HCT116 (cell line): Measurements from ENCODE around the gene NRAP.

Experiments used
- ATF3 ChIP-seq: IDR thresholded peaks from 2 replicates; pipeline ENCODE4 v1.6.1; 2012
- CTCF ChIP-seq, 3 experiments: fragments of 200-600 bp in 1 of 3; sonication (generic) in 1 of 3; IDR thresholded peaks in 2 of 3; conservative IDR thresholded peaks in 1 of 3; 2 replicates each; pipeline ENCODE4 v1.5.1; 2012 to 2017; ENCODE audit warnings: low read depth in 2 of 3, low read length in 2 of 3, antibody characterized with exemption in 1 of 3, borderline replicate concordance in 1 of 3, control low read depth in 1 of 3, mild to moderate bottlenecking in 1 of 3, mixed read lengths in 1 of 3, mixed run types in 1 of 3, moderate library complexity in 1 of 3; ENCODE audit not compliant: insufficient read depth in 1 of 3
- EZH2 ChIP-seq: fragments of 200-600 bp; sonication (generic); IDR thresholded peaks from 2 replicates; pipeline ENCODE4 v1.6.1; 2017; ENCODE audit warnings: antibody characterized with exemption, mixed run types

- TF ChIP-seq CTCF (IDR thresholded peaks at IDR 0.05 in 2 of 3, conservative IDR thresholded peaks at IDR 0.05 in 1 of 3; ENCODE audit: borderline replicate concordance in 1 of 3, insufficient read depth in 1 of 3, low read depth in 2 of 3, low read length in 2 of 3) (no peak), ATF3 (no peak), EZH2 (no peak)
Measured at GRCh38 chr10:113554214-113554613, 109.6 kb downstream of the NRAP start.
